Peyer's patch (tissue), 4 donors: Measurements from ENCODE around the gene OR9Q1. TPM values are rescaled to one million over a fixed set of nuclear protein-coding genes. Genes with fewer than 3 reads are reported as not detected.

Experiments used
- DNase-seq, 3 donors: peaks; one replicate each; pipeline ENCODE4 v3.0.0-alpha.2; 2017 to 2019
- H3K27ac ChIP-seq, 4 donors: fragments of 200-600 bp; sonication (generic); one replicate each; pipeline ENCODE4 v1.5.1; 2016 to 2019
- H3K27me3 ChIP-seq, 2 donors: fragments of 200-600 bp; sonication (generic); one replicate each; pipeline ENCODE4 v1.5.1; 2019
- H3K36me3 ChIP-seq, 3 donors: fragments of 200-600 bp; sonication (generic); one replicate each; pipeline ENCODE4 v1.5.1; 2016 to 2019
- H3K4me1 ChIP-seq, 4 donors: fragments of 200-600 bp; sonication (generic); one replicate each; pipeline ENCODE4 v1.5.1; 2016 to 2019
- H3K4me3 ChIP-seq, 4 donors: fragments of 200-600 bp; sonication (generic); 1 replicate in 3 of 4; 2 replicates in 1 of 4; pipeline ENCODE4 v1.5.1; 2016 to 2019; ENCODE audit warnings: mild to moderate bottlenecking in 1 of 4
- H3K9me3 ChIP-seq, 4 donors: fragments of 200-600 bp; sonication (generic); one replicate each; pipeline ENCODE4 v1.5.1; 2016 to 2019; ENCODE audit warnings: mild to moderate bottlenecking in 1 of 4
- CTCF ChIP-seq, 6 experiments: fragments of 450-650 bp in 4 of 6; fragments of 200-600 bp in 2 of 6; sonication (generic) in 1 of 6; IDR thresholded peaks; one replicate each; pipeline ENCODE4 v1.5.1; 2017 to 2019; ENCODE audit warnings: antibody characterized with exemption in 6 of 6, mild to moderate bottlenecking in 3 of 6, moderate library complexity in 1 of 6
- POLR2A ChIP-seq, 2 donors: fragments of 450-650 bp; IDR thresholded peaks; one replicate each; pipeline ENCODE4 v1.5.1; 2017; ENCODE audit warnings: antibody characterized with exemption in 2 of 2, mild to moderate bottlenecking in 2 of 2, moderate library complexity in 2 of 2
- total RNA-seq, 4 donors: library from RNA; depleted of rRNA; stranded (reverse); fragments of >200 nt; gene quantifications; one replicate each; pipeline ENCODE4 v1.1.0, GENCODE V29; 2016

Gene OR9Q1
- total RNA-seq, 4 donors from 2014 or later, result not detected

GRCh38 chr11:58097437-58097836 lies 73.8 kb downstream of the OR9Q1 start:
- no peak for DNase-seq
- Histone ChIP-seq H3K4me3 (no peak overlapping the region), H3K4me1 (no peaks in the 10 kb centered on the region), H3K36me3 (no peaks in the 10 kb centered on the region), H3K9me3 (no peaks in the 10 kb centered on the region), H3K27ac (no peak overlapping the region), H3K27me3 (no peaks in the 10 kb centered on the region)
- TF ChIP-seq CTCF (IDR thresholded peaks at IDR 0.05), result no peak
- TF ChIP-seq POLR2A (IDR thresholded peaks at IDR 0.05), result no peak

GRCh38 chr11:58121096-58121495 lies 97.4 kb downstream of the OR9Q1 start:
- no peak overlapping the region for H3K4me3 ChIP-seq
- no peaks in the 10 kb centered on the region for H3K27me3 ChIP-seq
- TF ChIP-seq CTCF (IDR thresholded peaks at IDR 0.05) (no peak), POLR2A (IDR thresholded peaks at IDR 0.05) (no peak)
- no peaks in the 10 kb centered on the region for H3K4me1 ChIP-seq
- no peak for DNase-seq
- H3K27ac ChIP-seq, result no peak overlapping the region
- no peaks in the 10 kb centered on the region for H3K36me3 ChIP-seq
- H3K9me3 ChIP-seq, result no peaks in the 10 kb centered on the region

- TF ChIP-seq CTCF (IDR thresholded peaks at IDR 0.05), result no peak
- H3K27ac ChIP-seq, result no peak within 1 kb of the TSS
- no peaks in the 10 kb centered on the region for H3K36me3 ChIP-seq
- H3K4me3 ChIP-seq, result no peak within 1 kb of the TSS
- no peaks in the 10 kb centered on the region for H3K9me3 ChIP-seq
- no peak for DNase-seq
- no peaks in the 10 kb centered on the region for H3K4me1 ChIP-seq
- H3K27me3 ChIP-seq, result no peaks in the 10 kb centered on the region
Measured at GRCh38 chr11:58125469-58125868, 101.8 kb downstream of the OR9Q1 start, which contains the start of gene OR9I1. Gene OR9I1 (minus strand): TSS chr11:58125530. CDS start chr11:58119444, 6,086 bp downstream.

- TF ChIP-seq CTCF (IDR thresholded peaks at IDR 0.05) (no peak), POLR2A (IDR thresholded peaks at IDR 0.05) (no peak)
- DNase-seq, result no peak
- Histone ChIP-seq H3K27ac (no peak overlapping the region), H3K27me3 (no peaks in the 10 kb centered on the region), H3K9me3 (no peaks in the 10 kb centered on the region), H3K4me1 (no peaks in the 10 kb centered on the region), H3K4me3 (no peak overlapping the region), H3K36me3 (no peaks in the 10 kb centered on the region)
Measured at GRCh38 chr11:58127350-58127749, 103.7 kb downstream of the OR9Q1 start.

GRCh38 chr11:58133309-58134076 lies 109.8 kb downstream of the OR9Q1 start:
- H3K4me1 ChIP-seq, result no peaks in the 10 kb centered on the region
- no peaks in the 10 kb centered on the region for H3K9me3 ChIP-seq
- H3K27ac ChIP-seq, result peak overlapping the region in 1 of 4 donors; percentile 55
- no peaks in the 10 kb centered on the region for H3K27me3 ChIP-seq
- no peak for TF ChIP-seq POLR2A (IDR thresholded peaks at IDR 0.05)
- peak in 2 of 6 experiments; percentile 21 to 39 for TF ChIP-seq CTCF (IDR thresholded peaks at IDR 0.05)
- H3K36me3 ChIP-seq, result no peaks in the 10 kb centered on the region
- no peak for DNase-seq
- no peak overlapping the region for H3K4me3 ChIP-seq
